Endothelial cell (in vitro differentiated cells): ENCODE data around the gene FTO. TPM values are rescaled to one million over a fixed set of nuclear protein-coding genes. Genes with fewer than 3 reads are reported as not detected.

Experiments used
- DNase-seq: peaks from one replicate; pipeline ENCODE4 v3.0.0; 2021; ENCODE audit warnings: low spot score
- H3K27ac Mint-ChIP-seq: one replicate; pipeline ENCODE4 v1.8.0; 2021; ENCODE audit warnings: mixed read lengths, inconsistent platforms; ENCODE audit not compliant: unreplicated experiment
- H3K27me3 Mint-ChIP-seq: one replicate; pipeline ENCODE4 v1.8.0; 2021; ENCODE audit warnings: mild to moderate bottlenecking, moderate library complexity, mixed read lengths, inconsistent platforms; ENCODE audit not compliant: unreplicated experiment
- H3K36me3 Mint-ChIP-seq: one replicate; pipeline ENCODE4 v1.8.0; 2021; ENCODE audit warnings: mild to moderate bottlenecking, low read depth, mixed read lengths, inconsistent platforms; ENCODE audit not compliant: unreplicated experiment
- H3K4me1 Mint-ChIP-seq: one replicate; pipeline ENCODE4 v1.8.0; 2021; ENCODE audit warnings: mild to moderate bottlenecking, mixed read lengths, inconsistent platforms; ENCODE audit not compliant: unreplicated experiment
- H3K4me3 Mint-ChIP-seq: one replicate; pipeline ENCODE4 v1.8.0; 2021; ENCODE audit warnings: mild to moderate bottlenecking, mixed read lengths, inconsistent platforms; ENCODE audit not compliant: unreplicated experiment
- H3K9me3 Mint-ChIP-seq: one replicate; pipeline ENCODE4 v1.8.0; 2021; ENCODE audit warnings: mixed read lengths, inconsistent platforms; ENCODE audit not compliant: unreplicated experiment
- CTCF ChIP-seq: fragments of 200-600 bp; sonication (generic); IDR thresholded peaks from one replicate; pipeline ENCODE4 v1.5.0; 2021; ENCODE audit warnings: antibody characterized with exemption; ENCODE audit not compliant: unreplicated experiment
- total RNA-seq: library from RNA; stranded (reverse); fragmentation: NEBNext Ultra II Directional; extraction: Animal tissue kit (Norgen Biotek cat#: 25700); gene quantifications from one replicate; pipeline ENCODE4 v1.2.1, GENCODE V29; 2021; ENCODE audit not compliant: unreplicated experiment

The FTO gene
- total RNA-seq, 1 donor from 2014 or later: 83.8 TPM

- no peaks in the 10 kb centered on the region for H3K36me3 Mint-ChIP-seq
- no peak for DNase-seq
- no peaks in the 10 kb centered on the region for H3K27me3 Mint-ChIP-seq
- H3K4me1 Mint-ChIP-seq: no peaks in the 10 kb centered on the region
- H3K9me3 Mint-ChIP-seq: no peaks in the 10 kb centered on the region
- no peak overlapping the region for H3K4me3 Mint-ChIP-seq
- no peak overlapping the region for H3K27ac Mint-ChIP-seq
- no peak for TF ChIP-seq CTCF
These were observed 382.8 kb downstream of the FTO start for GRCh38 chr16:54086791-54087190.

GRCh38 chr16:54090602-54091001 is 386.6 kb downstream of the FTO start:
- TF ChIP-seq CTCF: no peak
- DNase-seq: no peak
- Mint-ChIP-seq H3K4me1 (no peaks in the 10 kb centered on the region), H3K27ac (no peak overlapping the region), H3K27me3 (no peaks in the 10 kb centered on the region), H3K9me3 (no peaks in the 10 kb centered on the region), H3K4me3 (no peak overlapping the region), H3K36me3 (peaks cover 7% of the 10 kb centered on the region)

- Mint-ChIP-seq H3K27me3 (no peaks in the 10 kb centered on the region), H3K27ac (no peak overlapping the region), H3K4me1 (no peaks in the 10 kb centered on the region), H3K9me3 (no peaks in the 10 kb centered on the region), H3K4me3 (no peak overlapping the region), H3K36me3 (peaks cover 7% of the 10 kb centered on the region)
- no peak for TF ChIP-seq CTCF
- DNase-seq: no peak
These were observed 389.3 kb downstream of the FTO start for GRCh38 chr16:54093281-54093680.

GRCh38 chr16:54094641-54095040 is 390.7 kb downstream of the FTO start:
- no peak for DNase-seq
- TF ChIP-seq CTCF: no peak
- no peak overlapping the region for H3K27ac Mint-ChIP-seq
- H3K27me3 Mint-ChIP-seq: no peaks in the 10 kb centered on the region
- no peaks in the 10 kb centered on the region for H3K4me1 Mint-ChIP-seq
- H3K4me3 Mint-ChIP-seq: no peak overlapping the region
- H3K9me3 Mint-ChIP-seq: no peaks in the 10 kb centered on the region
- H3K36me3 Mint-ChIP-seq: peaks cover 7% of the 10 kb centered on the region

GRCh38 chr16:54096607-54097006 is 392.7 kb downstream of the FTO start:
- no peak for DNase-seq
- Mint-ChIP-seq H3K27me3 (no peaks in the 10 kb centered on the region), H3K4me3 (no peak overlapping the region), H3K9me3 (no peaks in the 10 kb centered on the region), H3K4me1 (no peaks in the 10 kb centered on the region), H3K36me3 (peaks cover 7% of the 10 kb centered on the region), H3K27ac (no peak overlapping the region)
- no peak for TF ChIP-seq CTCF
